AG10803 (cell line): ENCODE measurements around the gene OR8G5.

Experiments used
- DNase-seq: peaks from one replicate; pipeline ENCODE4 v3.0.0; 2010; ENCODE audit warnings: low read depth
- H3K4me3 ChIP-seq: 2 replicates; pipeline ENCODE4 v1.5.1; 2011; ENCODE audit warnings: mild to moderate bottlenecking, low read length, control low read depth
- CTCF ChIP-seq: conservative IDR thresholded peaks from 2 replicates; pipeline ENCODE4 v1.5.1; 2011; ENCODE audit warnings: mild to moderate bottlenecking, low read length, control low read depth, inconsistent platforms

Gene OR8G5

GRCh38 chr11:124256076-124256475 lies at the start of gene OR8G5:
OR8G5 (plus strand) TSS chr11:124256376; CDS start chr11:124264932, 8,556 bp downstream.
- TF ChIP-seq CTCF: no peak
- H3K4me3 ChIP-seq: no peak within 1 kb of the TSS

GRCh38 chr11:124207102-124207792 lies 48.9 kb upstream of the OR8G5 start:
- no peak for TF ChIP-seq CTCF
- H3K4me3 ChIP-seq: no peak overlapping the region
- no peak for DNase-seq

More at GRCh38 chr11:124256076-124256475, at the start of gene OR8G5:
- DNase-seq: no peak

GRCh38 chr11:124209824-124210357 lies 46.3 kb upstream of the OR8G5 start:
- H3K4me3 ChIP-seq: no peak overlapping the region
- no peak for DNase-seq
- TF ChIP-seq CTCF: no peak

- no peak for TF ChIP-seq CTCF
- no peak overlapping the region for H3K4me3 ChIP-seq
- no peak for DNase-seq
Observed at GRCh38 chr11:124210421-124210820, 45.8 kb upstream of the OR8G5 start.

GRCh38 chr11:124211321-124211720 lies 44.9 kb upstream of the OR8G5 start:
- TF ChIP-seq CTCF: no peak
- no peak for DNase-seq
- H3K4me3 ChIP-seq: no peak overlapping the region

- no peak for DNase-seq
- no peak overlapping the region for H3K4me3 ChIP-seq
- TF ChIP-seq CTCF: no peak
Observed at GRCh38 chr11:124214027-124214426, 42.1 kb upstream of the OR8G5 start.

- no peak for DNase-seq
- H3K4me3 ChIP-seq: no peak overlapping the region
- TF ChIP-seq CTCF: no peak
Observed at GRCh38 chr11:124219126-124219525, 37.0 kb upstream of the OR8G5 start.
